LNCaP clone FGC (cell line): ENCODE measurements around the gene BOLA2B.
A peak's percentile ranks its signal among the peaks of the same experiment; 100 is the strongest.

ENCODE experiments used
- DNase-seq: peaks from one replicate; pipeline ENCODE4 v3.0.0-alpha.2; 2011; ENCODE audit warnings: low read depth
- H3K4me3 ChIP-seq: 2 replicates; pipeline ENCODE4 v1.5.1; 2011; ENCODE audit warnings: mild to moderate bottlenecking, low read depth, low read length, control low read depth
- CTCF ChIP-seq: IDR thresholded peaks from 2 replicates; pipeline ENCODE4 v1.5.1; 2012; ENCODE audit warnings: mild to moderate bottlenecking; ENCODE audit not compliant: control insufficient read depth, insufficient read depth; ENCODE audit errors: extremely low read depth

The BOLA2B gene

GRCh38 chr16:30187971-30188561 lies 5.4 kb downstream of the BOLA2B start:
- TF ChIP-seq CTCF = no peak
- H3K4me3 ChIP-seq = no peak overlapping the region
- DNase-seq = no peak

- no peak for TF ChIP-seq CTCF
- no peak overlapping the region for H3K4me3 ChIP-seq
- no peak for DNase-seq
These were observed 6.0 kb downstream of the BOLA2B start for GRCh38 chr16:30187556-30187865.

GRCh38 chr16:30186782-30187555 lies 6.5 kb downstream of the BOLA2B start:
- peak; percentile 27; the same call in 1 of the 2 replicates for TF ChIP-seq CTCF
- H3K4me3 ChIP-seq = no peak overlapping the region
- DNase-seq = no peak

GRCh38 chr16:30186444-30186781 lies 7.1 kb downstream of the BOLA2B start:
- no peak for TF ChIP-seq CTCF
- H3K4me3 ChIP-seq = no peak overlapping the region
- DNase-seq = no peak

GRCh38 chr16:30185683-30186421 lies 7.6 kb downstream of the BOLA2B start:
- no peak overlapping the region for H3K4me3 ChIP-seq
- no peak for DNase-seq
- TF ChIP-seq CTCF = no peak

- no peak for TF ChIP-seq CTCF
- no peak for DNase-seq
- no peak overlapping the region for H3K4me3 ChIP-seq
These were observed 8.4 kb downstream of the BOLA2B start for GRCh38 chr16:30184891-30185682.
